Stimulated activated CD8-positive, alpha-beta memory T cell treated with anti-CD3 and anti-CD28 coated beads, Interleukin-2, amount 100 ng/mL, for 1 hour (primary cell): ENCODE results near the gene C20orf204.
A peak's percentile ranks its signal among the peaks of the same experiment; 100 is the strongest.

Experiments
- DNase-seq, 2 donors: peaks; one replicate each; pipeline ENCODE4 v3.0.0-alpha.2; 2020; ENCODE audit warnings: low read depth in 2 of 2

C20orf204 gene

GRCh38 chr20:64056639-64056888 is 20.6 kb downstream of the C20orf204 start:
- no peak for DNase-seq

DNA sequence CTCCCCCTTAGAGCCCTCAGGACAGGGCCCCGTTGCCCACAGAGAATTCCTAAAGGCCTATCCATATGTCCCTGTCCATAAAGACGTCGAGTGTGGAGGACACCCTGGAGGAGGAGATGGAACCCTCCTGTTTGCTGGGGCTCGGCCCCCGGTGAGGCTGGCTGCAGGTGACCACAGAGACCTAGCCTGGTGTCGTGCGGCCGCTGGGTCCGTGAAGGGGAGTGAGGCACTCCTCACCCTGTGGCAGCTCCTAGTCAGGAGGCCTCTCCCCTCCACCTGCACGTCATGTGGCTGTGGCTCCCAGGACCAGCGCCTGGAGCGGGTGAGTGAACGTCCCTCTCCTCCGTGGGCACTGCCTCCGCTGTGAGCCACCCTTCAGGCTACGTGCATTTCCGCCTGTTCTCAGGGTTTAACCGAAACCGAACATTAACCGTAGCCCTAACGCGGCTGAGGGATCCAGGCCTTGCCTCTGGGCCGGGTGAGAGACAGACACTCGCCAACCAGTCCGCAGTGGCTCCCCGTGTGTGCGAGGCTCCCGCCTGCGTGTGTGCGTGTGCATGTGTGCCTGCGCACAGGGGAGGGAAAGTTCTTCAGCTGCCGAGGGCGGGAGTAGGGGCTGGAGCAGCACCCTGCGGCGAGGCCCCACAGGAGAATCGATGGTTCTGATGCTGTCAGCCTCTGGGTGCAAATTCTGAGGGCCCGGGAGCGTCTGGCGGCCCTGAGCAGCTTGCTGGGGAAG is 21.1 kb downstream of the C20orf204 start:
- DNase-seq, result no peak

GRCh38 chr20:64057628-64058498 is 21.9 kb downstream of the C20orf204 start:
- peak; percentile 60 to 66 for DNase-seq

DNA sequence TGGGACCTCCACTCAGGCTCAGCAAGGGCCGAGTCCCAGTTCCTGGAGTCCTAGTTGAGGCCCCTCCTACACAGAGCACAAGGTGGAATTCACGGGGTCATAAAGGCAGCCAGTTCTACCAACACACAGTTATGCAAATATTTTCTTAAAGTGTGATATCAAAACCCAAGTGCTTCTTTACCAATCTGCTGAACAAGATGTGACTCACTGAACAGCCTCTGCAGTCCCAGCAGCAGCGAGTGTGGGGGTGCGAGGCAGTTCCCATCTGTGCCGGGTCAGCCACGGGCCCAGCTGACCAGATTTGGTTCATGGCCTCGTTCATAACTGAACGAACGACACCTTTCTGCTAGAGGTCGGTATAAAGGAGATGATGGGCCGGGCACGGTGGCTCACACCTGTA is 22.6 kb downstream of the C20orf204 start:
- no peak for DNase-seq

GRCh38 chr20:64062276-64062595 is 26.3 kb downstream of the C20orf204 start:
- no peak for DNase-seq

- peak; percentile 83 to 89 for DNase-seq
Observed at GRCh38 chr20:64062596-64063388, 26.8 kb downstream of the C20orf204 start, which contains the start of gene TCEA2. Gene TCEA2 (plus strand): TSS chr20:64063198. CDS start chr20:64063313, 115 bp downstream.

DNA sequence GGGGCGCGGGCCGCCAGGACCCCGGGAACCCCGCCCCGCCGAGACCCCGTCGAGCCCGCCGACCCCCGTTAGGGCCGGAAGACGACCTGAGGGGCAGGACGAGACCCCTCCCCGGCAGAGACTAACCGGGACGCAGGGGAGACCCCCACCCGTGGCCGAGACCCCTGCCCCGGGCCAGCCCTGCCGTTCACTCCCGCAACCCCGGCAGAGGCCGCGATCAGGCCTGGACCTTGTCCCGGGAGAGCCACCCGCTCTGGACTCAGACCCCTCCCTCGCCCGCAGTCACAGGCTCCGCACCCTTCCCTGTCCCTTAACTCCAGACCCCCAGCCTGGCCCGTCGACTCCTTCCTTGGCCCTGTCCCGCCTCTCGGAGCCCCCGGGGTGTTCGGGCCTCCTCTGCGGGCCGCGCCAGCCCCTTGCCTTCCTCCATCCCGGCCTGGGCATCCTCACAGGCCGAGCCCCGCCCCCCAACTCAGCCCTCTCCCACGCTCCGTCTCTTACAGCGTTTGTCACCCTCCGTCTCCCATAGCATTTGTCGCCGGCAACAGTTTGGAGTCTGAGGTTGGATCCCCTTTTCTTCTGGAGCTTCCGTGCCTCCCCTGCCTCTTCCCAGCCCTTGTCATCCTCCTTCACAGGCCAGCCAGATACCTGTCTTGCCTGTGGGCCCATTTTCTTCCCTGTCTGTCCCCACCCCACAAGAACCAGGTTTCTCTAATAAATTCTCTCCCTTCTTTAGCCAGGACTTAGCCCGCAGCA is 27.6 kb downstream of the C20orf204 start:
- DNase-seq, result no peak

DNA sequence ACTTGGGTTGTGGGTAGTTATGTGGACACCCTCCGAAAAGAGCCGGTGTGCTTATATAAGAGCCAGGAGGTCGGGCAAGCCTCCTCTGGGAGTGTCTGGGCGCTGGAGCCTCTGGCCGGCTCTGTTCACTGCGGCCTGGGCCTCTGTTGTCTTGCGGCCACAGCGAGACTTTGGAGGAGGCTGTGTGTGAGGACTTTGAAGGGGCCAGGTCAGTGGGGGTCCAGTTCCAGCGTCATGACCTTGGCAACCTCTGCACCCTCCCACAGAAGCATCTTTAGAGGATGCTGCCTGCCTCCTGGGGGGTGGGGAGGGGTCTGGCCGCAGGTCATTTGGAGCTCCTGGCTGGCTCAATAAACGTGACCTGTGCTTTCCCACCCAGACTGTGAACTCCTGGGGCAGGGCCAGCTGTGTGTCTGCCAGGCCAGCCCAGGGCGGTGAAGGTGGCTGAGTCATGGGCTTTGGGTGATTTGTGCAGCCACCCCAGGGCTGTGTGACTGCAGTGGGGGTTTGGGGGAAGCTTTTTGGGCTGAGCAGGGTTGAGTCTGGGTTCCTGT is 28.2 kb downstream of the C20orf204 start:
- no peak for DNase-seq

- DNase-seq, result no peak
Observed at GRCh38 chr20:64065062-64065973, 29.3 kb downstream of the C20orf204 start.

- peak in 1 of 2 donors; percentile 17 for DNase-seq
Observed at GRCh38 chr20:64065974-64066343, 30.0 kb downstream of the C20orf204 start.

DNA sequence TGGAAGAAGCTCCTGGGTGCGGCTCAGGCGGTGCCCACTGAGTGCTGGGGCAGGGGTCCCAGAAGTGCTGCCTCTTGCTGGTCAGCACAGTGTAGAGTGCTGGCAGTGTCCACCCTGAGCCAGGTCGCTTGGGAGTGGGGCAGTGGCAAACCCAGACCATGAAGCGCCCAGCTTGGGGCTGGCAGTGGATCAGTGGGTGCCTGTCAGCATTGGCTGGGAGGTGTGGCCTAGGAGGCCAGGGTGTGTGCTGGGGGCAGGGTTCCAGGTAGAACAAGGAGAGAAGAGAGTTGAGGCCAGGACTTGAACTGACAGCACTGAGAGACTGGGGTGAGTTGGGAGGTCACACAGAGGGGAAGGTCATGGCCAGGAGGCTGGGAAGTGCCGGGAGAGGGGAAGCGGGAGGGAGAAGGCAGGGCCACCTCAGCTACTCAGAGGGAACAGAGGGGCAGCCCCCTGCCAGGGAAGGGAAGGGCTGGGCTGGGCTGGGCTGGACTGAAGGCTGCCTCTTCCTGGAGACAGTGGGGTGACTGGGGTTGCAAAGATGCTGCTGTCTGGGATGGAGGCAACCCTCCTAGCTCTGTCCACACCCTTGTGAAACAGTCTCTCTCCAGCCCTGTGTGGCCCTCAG is 31.1 kb downstream of the C20orf204 start:
- DNase-seq, result no peak

DNA sequence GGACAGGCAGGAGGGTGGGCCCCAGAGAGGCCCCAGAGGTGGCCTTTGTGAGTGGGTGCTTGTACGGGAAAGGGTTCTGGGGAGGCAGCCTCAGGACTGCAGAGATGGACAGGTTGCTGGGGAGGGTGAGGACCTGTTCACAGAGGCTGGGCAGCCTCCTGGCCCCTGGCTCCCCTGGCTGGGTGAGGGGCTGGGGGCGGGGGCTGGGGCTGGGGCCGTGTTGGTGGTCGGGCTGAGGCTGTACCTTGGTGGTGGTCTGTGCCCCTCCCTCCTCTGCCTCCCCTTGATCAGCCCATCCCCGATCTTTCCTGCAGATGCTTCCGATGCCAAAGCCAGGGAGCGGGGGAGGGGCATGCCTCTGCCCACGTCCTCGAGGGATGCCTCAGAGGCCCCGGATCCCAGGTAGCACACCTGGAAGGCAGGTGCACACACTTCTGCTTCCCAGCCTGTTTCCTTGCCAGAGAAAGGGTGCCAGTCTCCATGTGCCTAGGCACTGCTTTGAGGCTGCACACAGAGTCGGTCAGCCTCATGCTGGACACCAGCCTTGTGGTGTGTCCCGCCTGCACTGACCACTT is 31.8 kb downstream of the C20orf204 start:
- no peak for DNase-seq

GRCh38 chr20:64068386-64069208 is 32.6 kb downstream of the C20orf204 start:
- DNase-seq, result no peak

GRCh38 chr20:64069209-64069613 is 33.2 kb downstream of the C20orf204 start:
- DNase-seq, result no peak

- DNase-seq, result no peak
Observed at GRCh38 chr20:64069614-64070243, 33.7 kb downstream of the C20orf204 start.

DNA sequence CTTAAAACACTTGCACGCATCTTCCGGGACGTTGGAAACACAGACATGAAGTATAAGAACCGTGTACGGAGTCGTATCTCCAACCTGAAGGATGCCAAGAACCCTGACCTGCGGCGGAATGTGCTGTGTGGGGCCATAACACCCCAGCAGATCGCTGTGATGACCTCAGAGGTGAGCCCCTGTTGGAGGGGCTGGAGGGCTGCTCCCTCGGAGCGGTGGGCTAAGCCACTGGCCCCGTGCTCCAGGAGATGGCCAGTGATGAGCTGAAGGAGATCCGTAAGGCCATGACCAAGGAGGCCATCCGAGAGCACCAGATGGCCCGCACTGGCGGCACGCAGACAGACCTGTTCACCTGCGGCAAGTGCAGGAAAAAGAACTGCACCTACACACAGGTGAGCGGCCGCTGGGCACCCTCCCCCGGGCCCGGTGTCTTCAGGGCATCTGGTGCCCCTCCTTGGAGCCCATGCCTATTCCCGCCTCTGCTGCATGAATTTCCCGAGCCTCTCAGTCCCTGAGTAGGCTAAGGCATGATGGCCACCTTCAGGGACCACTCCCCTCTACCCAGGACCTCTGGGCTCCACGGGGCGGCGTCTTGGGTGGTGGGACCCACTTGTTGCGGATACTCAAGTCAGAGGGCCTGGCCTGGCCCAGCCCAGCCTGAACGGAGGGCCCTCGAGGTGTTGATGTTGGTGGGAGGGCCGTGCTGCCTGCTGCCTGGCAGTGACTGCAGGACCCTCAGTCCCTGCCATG is 34.4 kb downstream of the C20orf204 start:
- DNase-seq, result no peak
